Left ventricle myocardium inferior (tissue), 1 donor: ENCODE results near the gene SMARCAL1. TPM values are rescaled to one million over a fixed set of nuclear protein-coding genes. Genes with fewer than 3 reads are reported as not detected.

ENCODE experiments used
- DNase-seq: peaks from one replicate; pipeline ENCODE4 v3.0.0-alpha.2; 2020
- H3K27ac ChIP-seq: fragments of 200-600 bp; replicated peaks from 2 replicates; pipeline ENCODE4 v1.8.0; 2021
- H3K27me3 ChIP-seq: fragments of 200-600 bp; 2 replicates; pipeline ENCODE4 v1.8.0; 2021; ENCODE audit warnings: low read depth
- H3K36me3 ChIP-seq: fragments of 200-600 bp; 2 replicates; pipeline ENCODE4 v1.8.0; 2021
- H3K4me1 ChIP-seq: fragments of 200-600 bp; 2 replicates; pipeline ENCODE4 v1.8.0; 2021
- H3K4me3 ChIP-seq: fragments of 200-600 bp; 2 replicates; pipeline ENCODE4 v1.8.0; 2021; ENCODE audit warnings: mild to moderate bottlenecking, moderate library complexity
- H3K9me3 ChIP-seq: fragments of 200-600 bp; replicated peaks from 2 replicates; pipeline ENCODE4 v1.8.0; 2021
- intact Hi-C: fragments of 100-400 bp; cut with micrococcal nuclease; formaldehyde crosslinking; loops from one replicate; pipeline ENCODE4 v1.11.0; 2022
- total RNA-seq: library from RNA; stranded (reverse); fragmentation: NEBNext Ultra II Directional; extraction: Animal tissue kit (Norgen Biotek cat#: 25700); gene quantifications from one replicate; pipeline ENCODE4 v1.2.1, GENCODE V29; 2021
- TF ChIP-seq, protein P1 (sequence below): fragments of 200-600 bp; IDR thresholded peaks from 2 replicates; pipeline ENCODE4 v1.8.0; 2021; ENCODE audit warnings: antibody characterized with exemption, mild to moderate bottlenecking, borderline replicate concordance
- donor health status: DM: no; HTN: yes; CAD: no; lungs with severe emphysema.

The SMARCAL1 gene
- total RNA-seq, 1 donor from 2014 or later = 7.5 TPM

DNA sequence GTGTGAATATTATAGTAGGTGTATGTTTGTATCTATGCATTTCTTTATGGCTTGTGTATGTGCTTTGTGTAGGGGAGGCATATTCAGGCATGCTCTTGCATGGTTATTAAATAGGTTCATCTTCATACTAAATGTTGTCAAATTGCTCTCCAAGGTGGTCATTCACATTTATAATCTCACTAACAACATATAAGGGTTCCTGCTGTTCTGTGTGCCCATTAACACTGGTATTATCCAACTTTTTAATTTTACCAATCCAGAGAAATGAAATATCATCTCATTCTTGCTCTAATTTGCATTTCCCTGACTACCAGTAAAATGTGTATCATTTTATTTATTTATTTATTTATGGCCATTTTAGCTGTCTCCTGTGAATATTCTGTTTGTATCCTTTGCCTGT lies 57.4 kb downstream of the SMARCAL1 start:
- intact Hi-C loops = no loop called here

DNA sequence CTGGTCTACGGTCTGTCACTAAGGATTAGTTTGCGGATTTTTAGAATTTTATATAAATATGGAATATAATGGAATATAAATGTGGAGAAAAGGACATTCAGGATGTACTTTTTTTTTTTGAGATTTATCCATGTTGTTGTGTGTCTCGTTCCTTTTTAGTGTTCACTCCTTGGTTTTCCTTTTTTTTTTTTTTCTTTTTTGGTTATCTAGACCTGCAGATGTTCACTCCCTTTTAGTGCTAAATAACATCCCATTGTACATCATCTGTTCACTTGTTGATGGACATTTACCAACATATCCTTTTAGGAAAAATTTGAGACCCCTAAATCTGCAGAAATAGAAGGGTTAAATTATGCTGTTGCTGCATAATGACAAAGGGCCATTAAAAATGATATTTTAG lies 60.9 kb downstream of the SMARCAL1 start:
- TF ChIP-seq, protein P1, sequence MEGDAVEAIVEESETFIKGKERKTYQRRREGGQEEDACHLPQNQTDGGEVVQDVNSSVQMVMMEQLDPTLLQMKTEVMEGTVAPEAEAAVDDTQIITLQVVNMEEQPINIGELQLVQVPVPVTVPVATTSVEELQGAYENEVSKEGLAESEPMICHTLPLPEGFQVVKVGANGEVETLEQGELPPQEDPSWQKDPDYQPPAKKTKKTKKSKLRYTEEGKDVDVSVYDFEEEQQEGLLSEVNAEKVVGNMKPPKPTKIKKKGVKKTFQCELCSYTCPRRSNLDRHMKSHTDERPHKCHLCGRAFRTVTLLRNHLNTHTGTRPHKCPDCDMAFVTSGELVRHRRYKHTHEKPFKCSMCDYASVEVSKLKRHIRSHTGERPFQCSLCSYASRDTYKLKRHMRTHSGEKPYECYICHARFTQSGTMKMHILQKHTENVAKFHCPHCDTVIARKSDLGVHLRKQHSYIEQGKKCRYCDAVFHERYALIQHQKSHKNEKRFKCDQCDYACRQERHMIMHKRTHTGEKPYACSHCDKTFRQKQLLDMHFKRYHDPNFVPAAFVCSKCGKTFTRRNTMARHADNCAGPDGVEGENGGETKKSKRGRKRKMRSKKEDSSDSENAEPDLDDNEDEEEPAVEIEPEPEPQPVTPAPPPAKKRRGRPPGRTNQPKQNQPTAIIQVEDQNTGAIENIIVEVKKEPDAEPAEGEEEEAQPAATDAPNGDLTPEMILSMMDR = no peak
- peaks cover 58% of the 10 kb centered on the region for H3K36me3 ChIP-seq

More for the DNA sequence above, 57.4 kb downstream of the SMARCAL1 start:
- Histone ChIP-seq H3K27me3 (no peaks in the 10 kb centered on the region), H3K4me1 (no peaks in the 10 kb centered on the region), H3K36me3 (peaks cover 49% of the 10 kb centered on the region), H3K9me3 (no peaks in the 10 kb centered on the region), H3K27ac (no peak overlapping the region), H3K4me3 (no peak overlapping the region)
- TF ChIP-seq, protein P1 = no peak
- no peak for DNase-seq

DNA sequence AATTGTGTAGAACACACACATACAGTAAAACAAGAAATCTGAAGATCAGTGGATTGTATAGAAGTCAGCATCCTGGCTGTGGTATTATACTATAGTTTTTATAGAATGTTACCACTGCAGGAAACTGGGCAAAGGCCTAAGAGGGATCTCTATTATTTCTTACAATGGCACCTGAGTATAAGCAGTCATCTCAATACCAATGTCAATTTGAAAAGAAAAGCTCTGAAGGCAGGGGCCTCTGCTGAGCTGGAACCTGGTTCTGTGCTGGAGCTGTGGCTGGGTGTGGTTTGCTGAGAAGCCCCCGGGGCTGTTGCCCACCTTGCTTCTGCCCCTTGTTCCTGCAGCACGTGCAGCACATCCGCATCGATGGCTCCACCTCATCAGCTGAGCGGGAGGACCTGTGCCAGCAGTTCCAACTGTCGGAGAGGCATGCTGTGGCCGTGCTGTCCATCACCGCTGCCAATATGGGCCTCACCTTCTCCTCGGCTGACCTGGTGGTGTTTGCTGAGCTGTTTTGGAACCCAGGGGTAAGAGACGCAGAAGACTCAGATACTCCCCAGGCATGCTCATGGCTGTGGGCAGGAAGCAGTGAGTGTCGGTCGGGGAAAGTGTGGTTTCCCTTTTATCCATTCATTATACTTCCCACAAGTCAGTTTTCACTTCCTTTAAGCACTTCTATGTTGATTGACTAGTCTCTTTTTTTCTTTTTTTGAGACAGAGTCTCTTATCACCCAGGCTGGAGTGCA lies 62.8 kb downstream of the SMARCAL1 start:
- intact Hi-C loops = no loop called here
- TF ChIP-seq, protein P1 = no peak
- no peaks in the 10 kb centered on the region for H3K27me3 ChIP-seq
- H3K27ac ChIP-seq = no peak overlapping the region
- H3K4me3 ChIP-seq = no peak overlapping the region
- no peaks in the 10 kb centered on the region for H3K9me3 ChIP-seq
- no peaks in the 10 kb centered on the region for H3K4me1 ChIP-seq
- H3K36me3 ChIP-seq = peaks cover 71% of the 10 kb centered on the region
- no peak for DNase-seq

More for the DNA sequence above, 60.9 kb downstream of the SMARCAL1 start:
- Histone ChIP-seq H3K27me3 (no peaks in the 10 kb centered on the region), H3K4me3 (no peak overlapping the region), H3K4me1 (no peaks in the 10 kb centered on the region), H3K9me3 (no peaks in the 10 kb centered on the region), H3K27ac (no peak overlapping the region)
- DNase-seq = no peak
- intact Hi-C loops = no loop called here

DNA sequence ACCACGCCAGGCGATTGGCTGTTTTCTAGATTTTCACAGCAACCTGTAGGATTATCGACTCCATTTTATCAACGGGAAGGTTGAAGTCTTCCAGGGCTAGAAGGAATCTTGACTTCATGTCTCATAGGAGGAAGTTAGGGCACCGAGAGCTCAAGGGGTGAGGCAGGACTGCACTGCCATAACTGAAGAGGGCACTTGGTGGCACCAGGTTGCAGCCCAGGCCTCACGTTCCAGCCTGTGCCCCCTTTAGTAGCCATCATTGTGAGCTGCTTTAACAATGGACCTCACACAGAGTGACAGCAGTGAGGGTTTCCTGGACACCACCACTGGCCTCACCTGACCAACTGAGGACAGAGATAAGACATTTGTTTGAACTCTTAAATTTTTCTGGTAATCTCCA lies 63.5 kb downstream of the SMARCAL1 start:
- Histone ChIP-seq H3K4me3 (no peak overlapping the region), H3K4me1 (no peaks in the 10 kb centered on the region), H3K36me3 (peaks cover 71% of the 10 kb centered on the region), H3K27me3 (no peaks in the 10 kb centered on the region), H3K27ac (no peak overlapping the region), H3K9me3 (no peaks in the 10 kb centered on the region)
- no peak for DNase-seq
- intact Hi-C loops = no loop called here
- TF ChIP-seq, protein P1 = no peak

DNA sequence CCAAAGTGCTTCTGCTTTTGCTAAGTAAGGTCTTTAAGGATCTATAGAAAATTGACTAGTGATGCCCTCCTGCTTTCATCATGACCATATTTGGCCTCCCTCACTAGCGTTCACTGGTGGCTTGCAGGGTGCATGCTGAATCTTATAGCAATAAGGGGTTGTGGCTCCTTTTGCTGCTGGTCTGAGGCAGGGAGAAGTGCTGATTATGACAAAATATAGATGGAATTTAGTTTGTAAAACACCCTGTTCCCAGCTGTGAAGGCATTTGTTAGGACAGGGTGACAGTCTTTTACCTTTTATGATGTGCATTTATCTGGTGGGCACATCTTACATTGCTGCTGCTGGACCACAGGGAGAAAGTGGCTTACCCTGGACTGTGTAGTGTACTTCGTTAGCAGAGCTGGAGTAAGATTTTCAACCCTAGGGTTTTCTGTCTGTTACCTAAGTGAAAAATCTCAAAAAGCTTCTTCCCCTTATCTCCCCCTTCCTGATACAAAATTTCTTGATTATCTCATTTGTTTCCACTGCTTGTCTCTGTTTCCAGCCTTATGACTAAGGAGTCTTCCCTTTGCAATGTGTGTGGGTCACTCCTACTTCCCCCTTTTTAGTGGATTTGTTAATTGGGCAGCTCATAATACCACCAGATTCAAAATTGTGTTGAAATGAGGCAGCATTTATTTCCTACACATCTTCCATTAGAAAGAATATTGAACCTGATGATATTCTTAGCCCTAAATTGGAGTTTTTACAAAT lies 65.2 kb downstream of the SMARCAL1 start:
- no peak for DNase-seq
- H3K9me3 ChIP-seq = no peaks in the 10 kb centered on the region
- H3K27me3 ChIP-seq = no peaks in the 10 kb centered on the region
- H3K27ac ChIP-seq = no peak overlapping the region
- TF ChIP-seq, protein P1 = no peak
- intact Hi-C loops = no loop called here
- no peak overlapping the region for H3K4me3 ChIP-seq
- peaks cover 75% of the 10 kb centered on the region for H3K36me3 ChIP-seq
- no peaks in the 10 kb centered on the region for H3K4me1 ChIP-seq
